Measurements from ENCODE around the gene GPR157. TPM values are rescaled to one million over a fixed set of nuclear protein-coding genes. Genes with fewer than 3 reads are reported as not detected.
"Not testable (repeated sequence)": the region's sequence is repeated elsewhere in the genome, so short reads cannot be mapped to it uniquely, and the experiment has no call there.

The GPR157 gene
- total and polyA plus RNA-seq, 5 donors from 2014 or later = 0.92 to 2.1 (median 1.2) TPM

GRCh38 chr1:9129266-9130041 lies 552 bp upstream of the GPR157 start:
- no peaks in the 10 kb centered on the region for H3K27me3 ChIP-seq (ENCODE audit: control insufficient read depth, insufficient read depth, low read length)
- H3K4me1 Mint-ChIP-seq = peaks cover 5 to 44% (median 18%) of the 10 kb centered on the region in 4 donors
- DNase-seq (peak; percentile 79 to 87 (median 85)), ATAC-seq (ENCODE audit: low read depth in 2 of 2) (peak; percentile 62 to 70)
- H3K36me3 Mint-ChIP-seq = no peaks in the 10 kb centered on the region
- no peaks in the 10 kb centered on the region for H3K9me3 Mint-ChIP-seq
- H3K9me3 ChIP-seq (ENCODE audit: control insufficient read depth in 2 of 2, low read length in 2 of 2) = no peaks in the 10 kb centered on the region
- peak overlapping the region; percentile 55 for H3K27ac ChIP-seq (ENCODE audit: insufficient read depth, low read length, poor library complexity, severe bottlenecking)
- H3K27ac Mint-ChIP-seq = peak overlapping the region; percentile 31 to 86 (median 56)
- peaks cover 10% of the 10 kb centered on the region for H3K27me3 Mint-ChIP-seq
- no peaks in the 10 kb centered on the region for H3K36me3 ChIP-seq (ENCODE audit: control insufficient read depth, insufficient read depth, low read length)
- H3K4me3 ChIP-seq (ENCODE audit: low read depth, low read length) = peak overlapping the region; percentile 18
- H3K4me1 ChIP-seq (ENCODE audit: control insufficient read depth, insufficient read depth, low read length, poor library complexity, severe bottlenecking) = peaks cover 16% of the 10 kb centered on the region
- peak overlapping the region; percentile 67 to 92 (median 79) for H3K4me3 Mint-ChIP-seq

GRCh38 chr1:9128166-9128519 lies 759 bp downstream of the GPR157 start:
- no peaks in the 10 kb centered on the region for H3K27me3 ChIP-seq (ENCODE audit: control insufficient read depth, insufficient read depth, low read length)
- Mint-ChIP-seq H3K4me3 (peak overlapping the region; percentile 82 to 93 (median 92)), H3K36me3 (no peaks in the 10 kb centered on the region), H3K27ac (peak overlapping the region in 1 of 3 donors; percentile 72), H3K27me3 (peaks cover 10% of the 10 kb centered on the region), H3K9me3 (no peaks in the 10 kb centered on the region), H3K4me1 (peaks cover 5 to 47% (median 18%) of the 10 kb centered on the region in 4 donors)
- DNase-seq = no peak
- peak overlapping the region; percentile 7 for H3K4me3 ChIP-seq (ENCODE audit: low read depth, low read length)
- H3K27ac ChIP-seq (ENCODE audit: insufficient read depth, low read length, poor library complexity, severe bottlenecking) = no peak overlapping the region
- peaks cover 16% of the 10 kb centered on the region for H3K4me1 ChIP-seq (ENCODE audit: control insufficient read depth, insufficient read depth, low read length, poor library complexity, severe bottlenecking)
- no peaks in the 10 kb centered on the region for H3K36me3 ChIP-seq (ENCODE audit: control insufficient read depth, insufficient read depth, low read length)
- no peaks in the 10 kb centered on the region for H3K9me3 ChIP-seq (ENCODE audit: control insufficient read depth in 2 of 2, low read length in 2 of 2)
- no peak for ATAC-seq (ENCODE audit: low read depth in 2 of 2)

- peak overlapping the region in 1 of 3 donors; percentile 72 for H3K27ac Mint-ChIP-seq
- ATAC-seq (ENCODE audit: low read depth in 2 of 2) (no peak), DNase-seq (no peak)
- peak overlapping the region; percentile 82 to 93 (median 92) for H3K4me3 Mint-ChIP-seq
- no peaks in the 10 kb centered on the region for H3K9me3 ChIP-seq (ENCODE audit: control insufficient read depth in 2 of 2, low read length in 2 of 2)
- no peaks in the 10 kb centered on the region for H3K36me3 Mint-ChIP-seq
- no peaks in the 10 kb centered on the region for H3K27me3 ChIP-seq (ENCODE audit: control insufficient read depth, insufficient read depth, low read length)
- peaks cover 10% of the 10 kb centered on the region for H3K27me3 Mint-ChIP-seq
- no peak overlapping the region for H3K27ac ChIP-seq (ENCODE audit: insufficient read depth, low read length, poor library complexity, severe bottlenecking)
- H3K4me1 Mint-ChIP-seq = peaks cover 7 to 51% (median 18%) of the 10 kb centered on the region in 4 donors
- H3K36me3 ChIP-seq (ENCODE audit: control insufficient read depth, insufficient read depth, low read length) = no peaks in the 10 kb centered on the region
- peak overlapping the region; percentile 7 for H3K4me3 ChIP-seq (ENCODE audit: low read depth, low read length)
- H3K9me3 Mint-ChIP-seq = no peaks in the 10 kb centered on the region
- peaks cover 18% of the 10 kb centered on the region for H3K4me1 ChIP-seq (ENCODE audit: control insufficient read depth, insufficient read depth, low read length, poor library complexity, severe bottlenecking)
Measured at GRCh38 chr1:9127395-9128165, 1.3 kb downstream of the GPR157 start.

DNA sequence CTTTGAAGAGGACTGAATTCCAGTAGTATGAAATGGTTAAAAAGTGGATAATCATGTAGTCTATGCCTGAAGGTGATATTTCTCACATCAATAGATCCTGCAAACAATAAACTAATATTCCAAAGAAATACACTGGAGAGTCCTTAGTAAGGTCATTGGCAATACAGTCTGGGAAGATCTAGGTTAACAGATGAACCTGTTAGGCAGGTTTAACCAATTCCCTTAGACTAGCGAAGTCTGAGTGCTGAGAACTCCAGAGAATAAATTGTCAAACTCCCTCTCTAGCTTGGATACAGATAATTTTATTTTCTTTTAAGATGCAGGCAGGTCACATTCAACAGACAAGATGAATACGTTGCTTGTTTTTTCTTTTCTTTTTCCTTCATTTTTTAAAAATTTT lies 2.4 kb downstream of the GPR157 start:
- ATAC-seq (ENCODE audit: low read depth in 2 of 2) (no peak), DNase-seq (no peak)
- Histone ChIP-seq H3K27me3 (ENCODE audit: control insufficient read depth, insufficient read depth, low read length) (no peaks in the 10 kb centered on the region), H3K9me3 (ENCODE audit: control insufficient read depth in 2 of 2, low read length in 2 of 2) (no peaks in the 10 kb centered on the region), H3K4me1 (ENCODE audit: control insufficient read depth, insufficient read depth, low read length, poor library complexity, severe bottlenecking) (peaks cover 27% of the 10 kb centered on the region), H3K4me3 (ENCODE audit: low read depth, low read length) (no peak overlapping the region), H3K36me3 (ENCODE audit: control insufficient read depth, insufficient read depth, low read length) (no peaks in the 10 kb centered on the region), H3K27ac (ENCODE audit: insufficient read depth, low read length, poor library complexity, severe bottlenecking) (no peak overlapping the region)
- H3K27ac Mint-ChIP-seq = no peak overlapping the region
- H3K27me3 Mint-ChIP-seq = peaks cover 10% of the 10 kb centered on the region
- H3K4me3 Mint-ChIP-seq = peak overlapping the region in 3 of 4 donors; percentile 29 to 60 (median 47)
- H3K36me3 Mint-ChIP-seq = no peaks in the 10 kb centered on the region
- peaks cover 12 to 61% (median 26%) of the 10 kb centered on the region in 4 donors for H3K4me1 Mint-ChIP-seq
- H3K9me3 Mint-ChIP-seq = no peaks in the 10 kb centered on the region

DNA sequence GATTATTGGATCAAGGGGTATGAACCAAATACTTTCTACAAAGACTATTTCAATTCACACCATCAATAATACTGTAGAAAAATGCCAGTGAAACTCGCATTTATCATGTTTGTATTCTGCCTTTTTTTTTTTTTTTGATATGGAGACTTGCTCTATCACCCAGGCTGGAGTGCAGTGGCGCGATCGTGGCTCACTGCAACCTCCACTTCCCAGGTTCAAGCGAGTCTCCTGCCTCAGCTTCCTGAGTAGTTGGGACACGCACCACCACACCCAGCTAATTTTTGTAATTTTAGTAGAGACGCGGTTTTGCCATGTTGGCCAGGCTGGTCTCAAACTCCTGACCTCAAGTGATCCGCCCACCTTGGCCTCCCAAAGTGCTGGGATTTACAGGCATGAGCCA lies 3.1 kb downstream of the GPR157 start:
- Mint-ChIP-seq H3K4me3 (peak overlapping the region in 2 of 4 donors; percentile 47 to 54), H3K4me1 (peaks cover 12 to 67% (median 26%) of the 10 kb centered on the region in 4 donors)
- H3K4me3 ChIP-seq (ENCODE audit: low read depth, low read length); H3K27ac Mint-ChIP-seq; H3K27ac ChIP-seq (ENCODE audit: insufficient read depth, low read length, poor library complexity, severe bottlenecking); H3K9me3 Mint-ChIP-seq; ATAC-seq (ENCODE audit: low read depth in 2 of 2); H3K27me3 ChIP-seq (ENCODE audit: control insufficient read depth, insufficient read depth, low read length); H3K9me3 ChIP-seq (ENCODE audit: control insufficient read depth in 2 of 2, low read length in 2 of 2); DNase-seq; H3K27me3 Mint-ChIP-seq; H3K36me3 ChIP-seq (ENCODE audit: control insufficient read depth, insufficient read depth, low read length); H3K36me3 Mint-ChIP-seq: not testable (repeated sequence)
- H3K4me1 ChIP-seq (ENCODE audit: control insufficient read depth, insufficient read depth, low read length, poor library complexity, severe bottlenecking) = peaks cover 27% of the 10 kb centered on the region

GRCh38 chr1:9125325-9125724 lies 3.6 kb downstream of the GPR157 start:
- Histone ChIP-seq H3K36me3 (ENCODE audit: control insufficient read depth, insufficient read depth, low read length) (no peaks in the 10 kb centered on the region), H3K4me1 (ENCODE audit: control insufficient read depth, insufficient read depth, low read length, poor library complexity, severe bottlenecking) (peaks cover 27% of the 10 kb centered on the region), H3K4me3 (ENCODE audit: low read depth, low read length) (no peak overlapping the region), H3K27ac (ENCODE audit: insufficient read depth, low read length, poor library complexity, severe bottlenecking) (no peak overlapping the region), H3K9me3 (ENCODE audit: control insufficient read depth in 2 of 2, low read length in 2 of 2) (no peaks in the 10 kb centered on the region), H3K27me3 (ENCODE audit: control insufficient read depth, insufficient read depth, low read length) (no peaks in the 10 kb centered on the region)
- no peak for ATAC-seq (ENCODE audit: low read depth in 2 of 2)
- Mint-ChIP-seq H3K4me3 (peak overlapping the region in 2 of 4 donors; percentile 54 to 69), H3K27me3 (peaks cover 5% of the 10 kb centered on the region), H3K27ac (no peak overlapping the region), H3K9me3 (no peaks in the 10 kb centered on the region), H3K4me1 (peaks cover 12 to 68% (median 25%) of the 10 kb centered on the region in 4 donors), H3K36me3 (no peaks in the 10 kb centered on the region)
- DNase-seq = no peak

GRCh38 chr1:9124389-9124788 lies 4.5 kb downstream of the GPR157 start:
- H3K4me3 ChIP-seq (ENCODE audit: low read depth, low read length); DNase-seq; H3K9me3 ChIP-seq (ENCODE audit: control insufficient read depth in 2 of 2, low read length in 2 of 2); H3K27me3 Mint-ChIP-seq; H3K27ac Mint-ChIP-seq; H3K27ac ChIP-seq (ENCODE audit: insufficient read depth, low read length, poor library complexity, severe bottlenecking); ATAC-seq (ENCODE audit: low read depth in 2 of 2); H3K9me3 Mint-ChIP-seq; H3K27me3 ChIP-seq (ENCODE audit: control insufficient read depth, insufficient read depth, low read length); H3K36me3 ChIP-seq (ENCODE audit: control insufficient read depth, insufficient read depth, low read length); H3K36me3 Mint-ChIP-seq: not testable (repeated sequence)
- H3K4me1 ChIP-seq (ENCODE audit: control insufficient read depth, insufficient read depth, low read length, poor library complexity, severe bottlenecking) = peaks cover 27% of the 10 kb centered on the region
- H3K4me3 Mint-ChIP-seq = peak overlapping the region in 1 of 4 donors; percentile 48
- H3K4me1 Mint-ChIP-seq = peaks cover 7 to 62% (median 19%) of the 10 kb centered on the region in 4 donors

Data from CD4-positive, CD25-positive, alpha-beta regulatory T cell (primary cell).